ENCODE results near the gene TGFBR2.

- TF ChIP-seq CTCF (IDR thresholded peaks at IDR 0.05; ENCODE audit: low read depth, low read length) (no peak), EZH2phosphoT487 (IDR thresholded peaks at IDR 0.05; ENCODE audit: low read depth) (no peak)
These were observed 34.5 kb downstream of the TGFBR2 start for GRCh38 chr3:30640851-30641250.
